GM19193 (cell line): Measurements from ENCODE around the gene DENND4A.

ENCODE experiments used
- POLR2A ChIP-seq: IDR thresholded peaks from 4 replicates; pipeline ENCODE4 v1.6.1; 2011; ENCODE audit not compliant: insufficient read depth, insufficient read length; ENCODE audit errors: extremely low read depth

DENND4A gene

DNA sequence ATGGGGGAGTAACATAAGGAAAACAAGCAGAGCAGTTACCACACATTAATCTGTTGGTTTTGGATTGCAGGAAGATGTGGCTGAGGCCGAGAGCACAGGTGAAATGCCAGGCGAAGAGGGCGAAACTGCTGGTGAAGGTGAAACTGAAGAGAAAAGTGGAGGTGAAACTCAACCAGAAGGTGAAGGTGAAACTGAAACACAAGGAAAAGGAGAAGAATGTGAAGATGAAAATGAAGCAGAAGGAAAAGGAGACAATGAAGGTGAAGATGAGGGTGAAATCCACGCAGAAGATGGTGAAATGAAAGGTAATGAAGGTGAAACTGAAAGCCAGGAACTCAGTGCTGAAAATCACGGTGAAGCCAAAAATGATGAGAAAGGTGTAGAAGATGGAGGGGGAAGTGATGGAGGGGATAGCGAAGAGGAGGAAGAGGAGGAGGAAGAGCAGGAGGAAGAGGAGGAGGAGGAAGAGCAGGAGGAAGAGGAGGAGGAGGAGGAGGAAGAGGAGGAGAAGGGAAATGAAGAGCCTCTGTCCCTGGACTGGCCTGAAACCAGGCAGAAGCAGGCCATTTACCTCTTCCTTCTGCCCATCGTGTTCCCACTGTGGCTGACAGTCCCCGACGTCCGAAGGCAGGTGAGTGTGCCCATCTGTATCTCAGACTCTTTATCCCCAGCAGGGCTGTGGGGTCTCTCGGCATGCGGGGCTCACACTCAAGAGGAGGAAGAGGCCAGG lies 141.6 kb downstream of the DENND4A start:
- no peak for TF ChIP-seq POLR2A

DNA sequence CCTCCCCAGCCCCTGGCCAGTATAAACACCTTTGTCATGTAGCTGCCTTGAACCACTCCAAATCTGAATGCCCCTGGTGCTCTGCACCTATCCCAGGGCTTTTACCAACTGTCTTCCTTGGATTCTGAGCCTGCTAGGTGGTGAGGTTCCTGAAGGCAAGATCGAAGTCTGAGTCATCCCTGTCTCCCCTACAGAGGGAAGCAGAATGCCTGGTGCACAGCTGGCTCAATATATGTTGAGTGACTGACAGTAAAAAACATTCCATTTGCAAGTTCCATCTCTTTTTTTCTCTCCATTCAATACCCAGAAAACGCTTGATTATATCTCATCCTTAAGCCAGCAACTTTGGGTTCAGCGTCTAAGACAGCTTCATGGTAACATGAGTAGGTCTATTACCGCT lies 145.6 kb downstream of the DENND4A start:
- TF ChIP-seq POLR2A = no peak

DNA sequence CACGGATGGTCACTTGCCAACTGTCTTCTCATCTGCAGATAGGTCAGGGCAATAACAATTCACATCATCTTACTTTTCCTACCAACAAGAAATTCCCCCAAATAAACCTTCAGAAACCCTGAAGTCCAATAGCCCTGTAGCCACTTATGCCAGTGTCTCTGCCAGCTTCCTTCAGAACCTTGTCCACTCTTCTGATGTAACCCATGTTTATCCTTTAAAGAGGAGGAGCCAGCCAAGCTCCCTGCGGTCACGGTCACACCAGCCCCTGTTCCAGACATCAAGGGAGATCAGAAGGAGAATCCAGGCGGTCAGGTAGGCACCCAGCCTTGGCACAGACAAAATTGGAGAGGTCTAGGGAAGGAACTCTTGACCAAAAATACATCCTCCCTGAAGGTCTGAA lies 146.7 kb downstream of the DENND4A start:
- TF ChIP-seq POLR2A = no peak

DNA sequence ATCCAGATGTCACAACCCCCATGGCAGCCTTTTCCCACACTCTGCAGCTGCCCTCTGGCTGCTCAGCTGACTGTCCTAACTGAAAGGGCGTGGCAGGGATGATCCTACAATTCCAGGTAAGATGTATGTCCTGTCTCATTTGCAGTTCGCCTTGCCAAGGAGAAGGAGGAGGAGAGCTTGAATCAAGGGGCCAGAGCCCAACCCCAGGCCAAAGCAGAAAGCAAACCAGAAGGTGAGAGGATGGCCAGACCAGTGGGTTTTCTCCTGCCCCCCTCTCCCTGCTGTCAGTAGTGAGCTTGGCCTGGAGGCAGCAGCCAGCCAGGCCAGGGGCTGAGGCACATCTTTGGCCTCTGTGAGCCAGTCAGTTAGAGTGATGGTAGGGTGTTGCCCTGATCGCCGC lies 147.8 kb downstream of the DENND4A start:
- TF ChIP-seq POLR2A = no peak

DNA sequence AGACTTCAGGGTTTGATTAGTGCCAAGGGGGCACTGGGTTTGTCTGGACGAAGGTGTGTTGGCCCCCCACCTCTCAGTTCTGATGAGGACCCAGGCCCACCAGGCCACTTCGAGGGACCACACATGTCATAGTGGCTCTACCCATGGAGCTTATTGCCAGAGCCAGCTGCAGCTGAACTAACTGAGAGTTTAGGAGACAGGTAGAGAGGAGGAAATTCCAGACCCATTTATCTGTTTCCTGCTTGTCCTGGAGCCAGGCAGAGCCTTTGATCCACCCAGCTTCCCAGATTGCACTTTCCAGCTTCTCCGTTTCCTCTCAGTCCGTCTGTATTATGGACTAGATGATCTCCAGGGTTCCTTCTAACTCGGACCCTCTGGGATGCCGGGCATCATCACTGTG lies 149.5 kb downstream of the DENND4A start:
- TF ChIP-seq POLR2A = no peak

DNA sequence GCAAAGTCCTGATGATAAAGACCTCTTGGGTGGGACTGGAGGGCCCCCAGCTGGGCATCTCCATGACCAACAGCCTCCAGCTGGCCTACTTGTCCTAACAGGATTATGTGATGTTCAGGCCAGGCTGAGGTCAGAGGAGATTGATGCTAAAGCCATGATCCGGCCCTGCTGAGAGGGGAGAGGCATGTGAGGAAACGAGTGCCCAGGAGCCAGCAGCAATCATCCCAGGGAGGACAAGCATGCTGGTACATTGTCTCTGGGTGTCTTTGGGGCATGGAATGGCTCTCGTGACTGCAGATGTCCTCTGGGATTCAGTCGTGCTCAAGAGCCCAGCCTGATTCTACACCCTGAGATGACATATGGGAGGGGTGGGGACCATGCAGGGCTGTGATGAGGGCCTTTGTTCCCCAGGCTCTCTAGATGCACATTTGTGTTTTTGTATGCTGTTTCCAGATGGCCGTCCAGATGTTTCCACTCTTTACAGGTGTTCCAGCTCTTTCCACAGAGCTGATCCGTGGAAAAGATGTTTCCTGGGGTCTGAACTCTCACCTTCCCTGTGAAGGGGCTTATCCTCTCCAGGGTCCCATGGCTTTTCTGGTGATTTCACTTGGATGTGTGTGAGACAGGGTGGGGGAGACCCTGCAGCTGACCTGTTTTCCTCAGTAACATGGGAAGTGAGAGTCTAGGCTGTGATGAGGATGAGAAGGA lies 150.2 kb downstream of the DENND4A start:
- TF ChIP-seq POLR2A = no peak

DNA sequence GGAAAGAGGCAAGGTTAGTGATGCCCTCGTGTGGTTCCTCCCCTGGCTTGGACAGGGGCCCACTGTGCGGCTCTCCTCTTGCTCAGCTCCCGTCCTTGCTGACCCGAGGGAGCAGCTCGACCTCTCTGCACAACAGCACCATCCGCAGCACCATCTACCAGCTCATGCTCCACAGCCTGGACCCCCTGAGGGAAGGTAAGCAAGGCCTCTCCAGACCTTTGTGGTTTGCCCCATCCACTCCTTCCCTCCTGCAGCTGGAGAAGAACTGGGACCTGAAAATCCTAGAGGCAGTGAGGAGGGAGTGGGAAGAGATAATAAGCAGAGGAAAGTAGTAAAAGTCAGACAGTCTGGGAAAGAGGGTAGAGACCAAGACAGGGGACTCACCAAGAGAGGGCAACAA lies 152.6 kb downstream of the DENND4A start:
- no peak for TF ChIP-seq POLR2A

DNA sequence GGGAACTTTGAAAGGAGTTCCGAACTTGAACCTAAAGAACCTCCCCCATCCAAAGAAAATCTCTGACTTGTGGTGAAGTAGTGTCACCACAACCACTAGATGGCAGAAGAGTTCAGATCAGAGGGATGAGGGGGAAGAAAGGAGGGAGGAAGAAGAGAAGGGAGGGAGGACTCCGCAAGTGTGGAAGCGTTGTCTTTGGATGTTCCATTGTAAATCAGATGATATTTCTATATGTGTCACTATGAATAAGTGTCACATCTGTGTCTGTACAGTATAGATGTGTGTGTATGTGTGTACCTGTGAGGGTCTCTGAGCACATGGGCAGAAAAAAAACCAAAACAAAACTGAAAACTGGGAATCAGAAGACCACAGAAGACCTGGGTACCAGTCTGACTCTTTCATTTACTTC lies 153.4 kb downstream of the DENND4A start:
- no peak for TF ChIP-seq POLR2A

DNA sequence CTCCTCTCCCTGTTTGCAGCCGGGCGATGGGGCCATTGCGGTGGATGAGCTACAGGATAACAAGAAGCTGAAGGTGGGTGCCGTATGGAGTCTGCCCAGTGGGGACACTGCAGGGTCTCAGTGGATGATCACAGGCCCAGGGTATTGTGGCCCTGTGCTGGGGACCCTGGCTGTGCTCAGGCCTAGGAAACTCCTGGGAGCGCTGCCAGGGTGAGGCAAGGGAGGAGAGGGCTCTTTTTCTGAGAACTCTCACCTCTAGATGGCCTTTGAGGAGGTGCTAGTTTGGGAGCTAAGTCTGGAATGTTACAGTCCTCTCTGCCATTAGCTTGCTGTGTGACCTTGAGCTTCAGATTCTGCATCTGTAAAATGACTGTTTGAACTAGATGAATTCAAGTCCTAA lies 154.0 kb downstream of the DENND4A start:
- no peak for TF ChIP-seq POLR2A

DNA sequence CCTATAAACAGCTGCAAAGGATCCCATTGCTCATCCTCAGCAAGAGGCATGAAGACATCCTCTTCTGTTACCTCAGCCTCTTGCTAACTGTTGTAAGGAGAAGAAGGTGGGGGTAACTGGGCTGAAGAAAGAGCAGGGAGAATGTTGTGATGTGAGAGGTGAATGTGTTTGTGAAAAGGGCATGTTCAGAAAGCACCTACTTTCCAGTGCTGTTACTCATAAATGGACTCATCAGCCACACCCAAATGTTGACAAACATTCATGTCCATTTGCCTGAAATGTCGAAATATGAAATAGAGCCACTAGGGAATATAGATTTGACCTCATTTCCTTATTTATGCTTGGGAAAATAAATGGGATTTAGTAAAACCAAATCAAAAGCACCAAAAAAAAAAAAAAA lies 157.7 kb downstream of the DENND4A start:
- no peak for TF ChIP-seq POLR2A

DNA sequence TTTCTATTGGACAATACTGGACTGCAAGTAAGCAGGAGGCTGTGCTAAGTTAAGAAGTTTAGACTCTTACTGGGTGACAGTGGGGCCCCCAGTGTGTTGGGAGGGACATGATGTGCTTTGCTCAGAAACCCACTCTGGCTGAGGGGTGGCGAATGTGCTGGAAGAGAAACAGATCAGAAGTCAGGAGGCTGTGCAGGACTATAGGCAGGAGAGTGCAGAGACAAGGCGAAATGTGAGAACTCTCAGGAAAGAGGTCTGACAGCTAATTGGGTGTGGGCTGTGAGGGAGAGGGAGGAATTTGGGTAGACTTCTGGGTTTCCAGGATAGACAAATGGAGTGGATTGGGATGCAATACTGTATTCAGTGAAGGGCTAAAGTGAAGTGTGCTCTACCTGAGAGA lies 158.3 kb downstream of the DENND4A start:
- no peak for TF ChIP-seq POLR2A

DNA sequence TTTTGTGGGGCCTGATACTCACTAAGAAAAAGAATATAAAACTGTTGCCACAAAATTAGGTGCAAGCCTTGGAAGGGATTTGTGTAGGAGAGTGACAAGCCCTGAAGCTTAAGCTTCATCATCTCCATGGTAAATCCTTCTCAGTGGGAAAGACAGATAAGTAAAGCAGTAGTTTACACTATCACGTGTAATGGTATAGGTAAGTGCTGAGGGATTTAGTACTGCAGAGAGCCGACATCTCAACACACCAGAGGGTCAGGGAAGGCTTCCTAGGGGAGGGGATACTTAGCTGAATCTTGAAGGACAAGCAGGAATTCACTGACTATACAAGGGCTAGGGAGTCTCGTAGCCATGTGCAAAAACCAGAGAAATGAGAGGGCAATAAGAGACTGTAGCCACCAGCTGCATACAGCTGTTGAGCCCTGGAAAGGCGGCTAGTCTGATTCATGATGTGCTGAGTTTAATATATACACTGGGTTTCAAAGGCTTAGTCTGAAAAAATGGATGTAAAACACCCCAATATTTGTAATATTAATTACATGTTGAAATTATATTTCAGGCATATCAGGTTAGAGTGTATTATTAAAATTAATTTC lies 159.2 kb downstream of the DENND4A start:
- TF ChIP-seq POLR2A = no peak

DNA sequence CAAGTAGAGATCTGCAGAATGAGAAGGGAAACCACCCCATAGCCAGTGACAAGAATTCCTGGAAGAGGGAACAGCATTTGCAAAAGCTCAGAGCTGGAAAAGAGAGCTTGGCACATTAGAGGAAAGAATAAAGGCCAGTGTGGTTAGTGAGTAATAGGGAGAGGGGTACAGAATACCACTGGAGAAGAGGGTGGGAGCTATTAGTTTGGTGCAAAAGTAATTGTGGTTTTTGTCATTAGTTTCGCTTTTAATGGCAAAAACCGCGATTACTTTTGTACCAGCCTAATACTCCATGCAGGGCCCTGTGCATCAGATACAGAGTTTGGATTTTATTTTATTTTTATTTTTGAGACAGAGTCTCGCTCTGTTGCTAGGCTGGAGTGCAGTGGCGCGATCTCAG lies 160.6 kb downstream of the DENND4A start:
- no peak for TF ChIP-seq POLR2A

DNA sequence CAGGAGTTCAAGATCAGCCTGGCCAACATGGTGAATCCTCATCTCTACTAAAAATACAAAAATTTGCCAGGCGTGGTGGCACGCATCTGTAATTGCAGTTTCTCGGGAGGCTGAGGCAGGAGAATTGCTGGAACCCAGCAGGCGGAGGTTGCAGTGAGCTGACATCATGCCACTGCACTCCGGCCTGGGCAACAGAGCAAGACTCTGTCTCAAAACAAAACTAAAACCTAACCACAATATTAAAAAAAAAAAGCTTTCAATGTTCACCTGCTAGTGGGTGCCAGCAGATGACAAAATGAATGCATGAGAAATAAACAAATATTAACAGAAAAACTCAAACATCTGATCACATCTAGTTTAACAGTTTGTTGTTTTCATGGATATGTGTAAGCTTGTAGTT lies 161.3 kb downstream of the DENND4A start:
- no peak for TF ChIP-seq POLR2A

DNA sequence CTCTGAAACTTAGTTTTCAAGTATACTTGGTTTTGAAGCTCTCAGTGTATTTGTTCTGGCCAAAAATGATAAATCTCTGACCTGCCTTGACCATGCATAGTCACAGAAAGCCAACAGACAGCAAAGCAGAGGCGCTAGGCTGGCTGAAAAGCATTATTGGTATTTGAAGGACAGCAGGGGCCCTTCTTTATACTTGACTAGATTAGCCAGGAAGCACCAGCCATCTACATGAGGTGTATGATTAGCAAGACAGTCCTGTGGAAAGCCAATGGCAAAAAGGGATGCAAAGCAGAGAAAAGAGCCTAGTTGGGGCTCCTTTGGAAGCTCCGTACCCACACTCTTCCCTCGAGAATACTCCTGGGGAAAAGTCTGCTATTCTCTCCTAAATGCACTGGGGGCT lies 162.5 kb downstream of the DENND4A start:
- no peak for TF ChIP-seq POLR2A

DNA sequence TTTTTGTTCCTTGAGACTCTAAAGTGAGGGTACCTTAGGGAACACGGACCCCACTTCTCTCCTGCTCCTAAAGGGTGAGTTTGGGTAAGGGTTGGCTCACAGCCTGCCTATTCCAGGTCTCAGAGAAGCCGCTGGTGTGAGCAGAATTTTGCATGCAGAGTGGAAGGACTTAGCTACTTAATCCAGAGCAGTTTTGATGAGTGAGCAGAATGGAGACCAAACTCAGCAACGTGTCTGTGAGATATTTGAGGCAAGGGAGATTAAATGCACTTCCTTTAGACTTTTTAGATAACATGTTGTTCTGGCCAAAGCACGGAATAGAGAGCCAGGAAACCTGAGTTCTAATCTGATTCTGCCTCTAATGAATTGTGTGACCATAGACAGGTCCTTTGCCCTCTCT lies 165.2 kb downstream of the DENND4A start:
- no peak for TF ChIP-seq POLR2A
